ENCODE data around the gene CUL1.
A peak's percentile ranks its signal among the peaks of the same experiment; 100 is the strongest.

Gene CUL1

DNA sequence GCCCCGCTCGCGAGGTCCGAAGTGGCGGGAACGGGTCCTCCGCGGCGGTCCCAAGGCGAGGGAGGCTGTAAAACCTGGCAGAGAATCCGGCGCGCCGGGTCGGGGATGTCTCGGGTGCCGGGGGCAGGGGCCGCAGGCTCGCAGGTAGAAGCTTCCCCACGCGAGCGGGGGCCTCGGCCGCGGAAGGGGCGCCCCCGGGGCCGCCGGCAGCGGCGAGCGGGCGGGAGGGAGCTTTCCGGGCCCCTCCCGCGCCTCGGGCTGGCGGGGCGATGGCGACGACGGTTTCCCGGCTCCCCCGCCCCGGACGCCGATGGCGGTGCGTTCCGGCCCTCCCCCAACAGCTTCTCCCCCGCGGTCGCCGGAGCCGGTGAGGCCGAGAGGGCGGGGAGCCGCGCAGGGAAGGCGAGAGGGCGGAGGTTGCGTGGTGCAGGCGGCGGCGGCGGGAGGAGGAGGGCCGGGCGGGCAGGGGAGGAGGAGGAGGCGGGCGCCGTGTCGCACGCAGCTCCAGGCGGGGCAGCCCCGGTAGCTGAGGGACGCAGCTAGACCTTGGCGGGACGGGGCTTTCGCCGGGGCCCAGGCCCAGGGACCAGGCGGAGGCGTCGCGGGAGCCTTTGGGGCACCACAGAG is at the start of gene CUL1:
Gene CUL1, plus strand, starts transcription at position 507 of the 627 bp plus-strand sequence. CDS start 31,220 bp downstream, outside the sequence.
- DNase-seq (ENCODE audit: low spot score), result peak; percentile 81

DNA sequence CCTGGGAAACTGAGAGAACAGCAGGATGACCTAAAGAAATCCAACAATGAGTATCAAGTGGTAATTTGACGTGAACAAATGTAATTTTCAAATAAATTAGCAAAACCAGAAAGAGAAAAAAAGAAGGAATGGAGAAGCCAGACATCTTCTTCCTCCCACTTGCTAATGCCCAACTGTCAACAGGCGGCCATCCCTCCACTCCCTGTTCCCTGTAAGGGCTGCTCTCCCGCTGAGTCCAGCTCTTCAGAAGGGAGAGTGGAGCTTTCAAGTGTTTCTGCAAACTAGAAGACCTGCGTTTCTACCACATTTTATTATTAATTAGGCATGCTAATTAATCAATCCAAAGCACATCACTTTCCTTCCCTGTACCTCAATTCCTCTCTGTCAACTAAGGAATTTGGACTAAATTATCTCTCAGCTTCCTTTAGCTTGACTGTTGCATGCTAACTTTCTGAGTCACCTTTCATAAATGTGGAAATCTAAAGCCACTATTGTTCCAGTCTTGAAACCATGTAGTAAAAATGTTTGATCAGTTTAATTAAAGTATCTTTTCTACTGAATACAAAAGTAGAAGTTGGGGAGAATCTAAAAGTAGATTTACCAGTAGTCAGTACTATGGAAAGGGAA is 48.4 kb upstream of the CUL1 start:
- no peak for DNase-seq (ENCODE audit: low spot score)

DNA sequence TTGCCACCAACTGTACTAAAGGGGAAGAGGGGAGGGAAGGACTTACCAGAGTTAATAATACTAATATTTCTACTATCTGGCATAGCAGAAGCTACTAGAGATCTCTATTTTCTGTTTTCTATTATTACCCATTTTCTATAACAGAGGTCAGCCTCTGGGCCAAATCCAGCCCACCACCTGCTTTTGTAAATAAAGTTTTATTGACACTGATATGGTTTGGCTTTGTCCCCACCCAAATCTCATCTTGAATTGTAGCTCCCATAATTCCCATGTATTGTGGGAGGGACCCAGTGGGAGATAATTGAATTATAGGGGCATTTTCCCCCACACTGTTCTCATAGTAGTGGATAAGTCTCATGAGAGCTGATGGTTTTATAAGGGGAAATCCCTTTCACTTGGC is 45.9 kb upstream of the CUL1 start:
- DNase-seq (ENCODE audit: low spot score), result no peak

DNA sequence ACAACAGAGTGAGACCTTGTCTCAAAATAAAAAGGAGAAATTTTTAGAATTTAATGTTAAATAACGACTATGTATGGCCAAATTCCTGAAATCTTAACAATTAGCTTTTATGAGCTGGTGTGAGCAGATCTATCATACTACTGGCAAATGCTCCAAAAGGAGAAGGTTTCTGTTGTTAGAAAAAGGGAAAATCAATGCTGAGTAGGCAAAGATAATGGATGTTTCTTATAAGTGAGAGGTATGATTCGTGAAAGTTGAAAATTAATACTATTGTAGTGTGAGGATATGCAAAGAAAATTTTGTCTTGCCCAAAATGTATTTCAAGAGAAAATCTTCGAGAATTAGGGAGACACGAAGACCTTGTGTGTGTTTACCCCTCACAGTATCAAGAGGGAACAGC is 40.8 kb upstream of the CUL1 start:
- no peak for DNase-seq (ENCODE audit: low spot score)

DNA sequence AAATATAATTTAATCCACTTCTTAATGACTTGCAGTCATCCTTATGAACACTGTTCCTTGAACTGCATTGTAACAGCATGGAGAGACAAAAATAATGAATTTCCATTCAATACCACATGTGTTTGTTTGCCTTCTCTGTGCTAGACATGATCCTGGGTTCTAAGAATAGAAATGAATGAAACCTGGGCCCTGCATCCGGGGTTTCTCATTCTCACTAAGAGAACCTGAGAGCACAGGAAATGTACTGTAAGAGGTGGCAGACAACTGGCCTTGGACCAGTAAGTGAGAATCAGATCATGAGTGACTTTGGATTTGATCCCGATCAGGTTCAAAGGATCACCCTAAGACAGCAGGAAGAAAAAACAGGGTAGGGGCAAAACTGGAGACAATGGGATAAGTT is 37.2 kb upstream of the CUL1 start:
- DNase-seq (ENCODE audit: low spot score), result no peak

DNA sequence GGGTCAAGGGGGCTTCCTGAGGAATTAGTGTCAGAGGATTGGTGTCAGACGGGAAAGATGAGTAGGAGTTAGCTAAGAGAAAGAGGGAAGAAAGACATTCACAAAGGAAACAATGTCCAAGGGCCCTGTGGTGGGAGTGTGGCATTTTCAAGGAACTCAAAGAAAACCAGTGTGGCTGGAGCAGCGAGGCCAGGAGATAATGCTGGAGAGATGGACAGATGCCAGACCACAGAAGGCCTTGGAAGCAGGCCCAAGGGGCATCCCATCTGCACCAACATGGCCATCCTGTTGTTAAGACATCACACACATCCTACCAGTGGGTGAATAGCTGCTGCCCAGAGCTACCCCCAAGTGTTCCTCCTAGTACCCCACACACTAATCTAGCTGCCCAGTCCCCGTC is 36.1 kb upstream of the CUL1 start:
- DNase-seq (ENCODE audit: low spot score), result no peak

DNA sequence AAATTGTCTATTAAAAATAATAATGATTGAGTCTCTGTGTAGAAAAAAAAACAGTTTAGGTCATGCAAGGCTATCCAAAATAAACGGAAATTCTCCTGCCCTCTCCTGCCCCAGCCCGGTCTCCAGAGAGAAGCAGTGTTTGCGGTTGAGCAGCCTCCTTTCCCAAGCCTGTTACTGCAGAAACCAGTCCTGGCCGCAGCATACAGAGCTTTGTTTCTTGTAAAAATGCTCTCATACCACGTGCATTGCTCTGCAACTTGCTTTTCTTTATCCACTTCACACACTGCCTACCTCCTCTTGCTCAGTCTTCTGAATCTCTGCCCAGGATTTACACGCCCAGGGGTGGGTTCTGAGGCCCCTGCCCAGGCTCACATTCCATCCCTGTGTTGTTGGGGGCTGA is 34.4 kb upstream of the CUL1 start:
- DNase-seq (ENCODE audit: low spot score), result peak; percentile 54

DNA sequence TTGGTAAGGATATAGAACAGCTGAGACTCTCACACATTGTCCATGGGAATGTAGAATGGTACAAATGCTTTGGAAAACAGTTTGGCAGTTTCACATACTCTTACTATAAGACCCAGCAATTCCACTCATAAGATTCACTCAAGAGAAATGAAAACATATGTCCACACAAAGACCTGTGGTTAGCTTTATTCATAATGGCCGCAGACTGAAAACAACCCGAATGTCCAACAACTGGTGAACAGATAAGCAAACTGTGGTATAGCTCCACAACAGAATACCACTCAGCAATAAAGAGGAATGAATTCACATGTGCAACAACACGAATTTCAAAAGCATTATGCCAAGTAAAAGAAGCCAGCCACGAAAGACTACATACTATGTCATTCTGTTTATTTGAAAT is 33.5 kb upstream of the CUL1 start:
- no peak for DNase-seq (ENCODE audit: low spot score)

DNA sequence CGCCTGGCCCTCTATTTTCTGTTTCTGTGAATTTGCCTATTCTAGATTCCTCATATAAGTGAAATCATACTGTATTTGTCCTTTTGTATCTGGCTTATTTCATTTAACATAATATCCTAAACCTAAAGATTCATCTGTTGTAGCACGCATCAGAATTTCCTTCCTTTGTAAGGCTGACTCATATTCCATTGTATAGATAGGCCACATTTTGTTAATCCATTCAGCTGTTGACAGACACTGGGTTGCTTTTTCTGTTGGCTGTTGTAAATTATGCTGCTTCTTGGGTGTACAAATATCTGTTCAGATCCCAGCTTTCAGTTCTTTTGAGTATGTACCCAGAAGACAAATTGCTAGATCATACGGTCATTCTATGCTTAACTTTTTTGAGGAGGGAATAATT is 28.8 kb upstream of the CUL1 start:
- DNase-seq (ENCODE audit: low spot score), result no peak

DNA sequence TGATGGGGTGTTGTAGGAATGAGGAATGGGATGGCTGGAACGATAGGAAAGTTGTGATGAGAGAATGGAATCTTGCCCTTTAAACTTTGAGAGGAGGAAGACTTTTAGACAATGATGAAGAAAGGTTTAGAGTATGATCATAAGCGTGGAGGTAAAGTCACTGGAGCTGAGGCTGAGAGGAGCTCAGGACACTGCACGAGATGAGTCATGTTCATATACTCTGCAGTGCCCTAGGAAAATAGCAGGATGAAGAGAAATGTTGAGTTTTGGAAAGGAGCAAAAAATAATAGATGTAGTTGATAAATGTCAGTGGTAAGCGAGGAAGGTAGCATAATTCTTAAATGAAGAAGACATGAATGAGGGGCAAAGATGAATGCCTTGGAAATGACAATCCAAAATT is 28.3 kb upstream of the CUL1 start:
- no peak for DNase-seq (ENCODE audit: low spot score)

DNA sequence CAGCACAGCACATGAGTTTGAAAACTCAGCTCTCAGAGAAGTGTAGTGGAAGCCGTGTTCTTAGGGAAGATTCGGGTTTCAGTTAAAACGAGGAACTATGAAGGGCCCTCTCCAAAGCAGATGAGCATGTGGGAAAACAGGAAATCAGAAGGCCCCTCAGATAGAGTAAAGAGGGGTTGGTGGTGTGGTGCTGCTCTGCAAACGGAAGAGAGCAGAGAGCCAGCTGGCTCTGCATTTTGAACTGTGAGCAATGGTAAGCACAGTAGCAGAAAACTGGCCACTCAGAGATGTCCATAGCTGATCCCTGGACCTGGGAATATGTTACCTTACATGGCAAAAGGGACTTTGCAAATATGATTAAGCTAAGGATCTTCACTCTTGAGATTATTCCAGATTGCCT is 27.9 kb upstream of the CUL1 start:
- DNase-seq (ENCODE audit: low spot score), result no peak

DNA sequence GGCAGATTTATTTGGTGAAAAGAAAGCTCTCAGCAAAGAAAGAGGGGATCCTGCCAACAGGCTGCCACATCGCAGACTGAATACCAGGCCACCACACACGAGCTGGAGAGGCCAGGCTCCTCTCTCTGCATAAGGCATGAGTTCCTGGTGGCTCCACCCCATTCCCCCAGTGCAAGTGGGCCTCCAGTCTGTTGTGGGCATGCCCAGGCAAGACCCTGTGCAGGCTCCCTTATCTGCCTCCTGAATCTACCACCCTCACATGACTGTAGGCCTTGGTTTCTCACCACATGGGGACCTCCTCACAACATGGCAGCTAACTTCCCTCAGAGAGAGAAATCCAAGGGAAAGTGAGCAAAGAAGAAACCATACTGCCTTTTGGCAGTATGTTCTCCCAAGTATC is 26.7 kb upstream of the CUL1 start:
- no peak for DNase-seq (ENCODE audit: low spot score)

DNA sequence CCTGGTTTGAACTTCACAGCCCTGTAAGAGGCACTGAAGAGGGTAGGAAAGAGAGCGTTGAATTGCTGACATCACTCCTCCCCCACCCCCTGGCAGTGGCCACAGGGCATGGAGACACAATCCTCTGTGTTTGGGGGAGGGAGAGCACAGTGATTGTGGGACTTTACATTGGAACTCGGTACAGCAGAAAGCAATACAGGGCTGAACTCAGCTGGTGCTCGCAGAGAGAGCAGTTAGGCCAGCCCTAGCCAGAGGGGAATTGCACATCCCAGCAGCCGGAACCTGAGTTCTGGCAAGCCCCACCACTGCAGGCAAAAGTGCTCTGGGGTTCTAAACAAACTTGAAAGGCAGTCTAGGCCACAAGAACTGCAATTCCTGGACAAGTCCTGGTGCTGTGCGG is 24.0 kb upstream of the CUL1 start:
- no peak for DNase-seq (ENCODE audit: low spot score)

DNA sequence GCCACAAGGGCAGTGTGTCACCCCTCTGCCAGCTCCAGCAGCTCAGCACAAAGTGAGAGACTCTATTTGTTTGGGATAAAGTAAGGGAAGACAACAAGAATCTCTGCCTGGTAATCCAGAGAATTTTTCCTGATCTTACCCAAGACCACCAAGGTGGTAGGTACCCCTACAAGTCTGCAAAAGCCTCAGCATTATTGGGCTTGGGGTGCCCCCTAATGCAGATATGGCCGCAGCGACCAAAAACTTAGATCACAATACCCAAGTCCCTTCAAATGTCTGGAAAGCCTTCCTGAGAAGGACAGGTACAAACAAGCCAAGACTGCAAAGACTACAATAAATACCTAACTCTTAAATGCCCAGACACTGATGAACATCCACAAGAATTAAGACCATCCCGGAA is 22.4 kb upstream of the CUL1 start:
- DNase-seq (ENCODE audit: low spot score), result no peak

DNA sequence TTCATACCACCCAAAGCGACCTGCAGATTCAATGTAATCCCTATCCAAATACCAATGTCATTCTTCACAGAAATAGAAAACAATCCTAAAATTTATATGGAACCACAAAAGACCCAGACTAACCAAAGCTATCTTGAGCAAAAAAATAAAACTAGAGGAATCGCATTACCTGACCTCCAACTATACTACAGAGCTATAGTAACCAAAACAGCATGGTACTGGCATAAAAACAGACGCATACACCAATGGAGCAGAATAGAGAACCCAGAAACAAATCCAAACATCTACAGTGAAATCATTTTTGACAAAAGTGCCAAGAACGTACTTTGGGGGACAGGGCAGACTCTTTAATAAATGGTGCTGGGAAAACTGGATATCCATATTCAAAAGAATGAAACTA is 16.9 kb upstream of the CUL1 start:
- no peak for DNase-seq (ENCODE audit: low spot score)

DNA sequence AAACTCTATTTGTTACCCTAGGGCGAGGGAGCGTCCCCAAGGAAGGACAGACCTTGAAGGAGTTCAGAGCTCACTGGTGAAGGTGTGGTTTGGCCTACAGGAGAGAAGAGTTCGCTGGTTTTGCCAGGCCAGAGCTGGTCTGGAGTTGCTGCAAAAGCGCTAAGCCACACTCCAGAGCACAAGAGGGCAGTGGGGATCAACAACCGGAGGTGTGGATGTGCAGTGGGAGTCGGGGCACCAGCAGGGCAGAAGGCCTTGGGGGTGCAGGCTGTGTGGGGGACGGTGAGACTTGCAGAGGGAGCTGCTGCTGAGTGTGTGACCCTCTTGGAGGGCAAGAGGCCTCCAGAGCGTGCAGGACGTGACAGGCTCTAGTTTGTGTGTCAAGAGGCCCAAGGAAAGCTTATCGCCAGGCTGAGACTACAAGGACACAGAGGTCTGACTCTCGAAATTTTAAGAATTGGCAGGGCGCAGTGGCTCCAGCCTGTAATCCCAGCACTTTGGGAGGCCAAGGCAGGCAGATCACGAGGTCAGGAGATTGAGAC is 14.3 kb upstream of the CUL1 start:
- DNase-seq (ENCODE audit: low spot score), result no peak

DNA sequence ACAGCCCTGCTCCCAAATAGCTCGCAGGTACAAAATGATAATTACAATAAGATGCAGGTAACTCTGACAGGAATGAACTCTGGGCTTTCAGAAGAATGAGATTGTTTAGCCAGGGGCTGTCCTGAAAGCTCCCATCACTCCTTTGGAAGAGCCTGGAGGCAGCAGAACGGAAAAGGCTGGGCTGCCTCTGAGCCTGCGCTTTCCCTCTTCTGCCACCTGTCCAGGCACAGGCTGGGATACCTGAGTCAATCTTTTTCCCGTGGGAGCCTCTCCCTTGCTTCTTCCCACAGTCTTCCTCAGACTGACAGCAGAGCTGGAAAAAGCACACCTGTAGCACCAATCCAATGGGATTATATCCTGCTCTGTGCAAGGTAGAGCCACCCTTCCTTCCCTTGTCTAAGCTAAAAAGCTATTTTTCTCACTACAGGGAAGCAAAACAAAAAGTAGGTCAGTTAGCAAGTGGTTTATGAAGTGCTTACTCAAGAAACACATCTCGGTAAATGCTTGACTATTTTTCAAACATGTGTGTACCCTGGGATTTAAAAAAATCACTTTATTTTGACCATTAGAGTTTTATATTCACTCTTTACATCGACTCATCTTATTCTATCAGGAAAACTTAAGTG is 12.3 kb upstream of the CUL1 start:
- no peak for DNase-seq (ENCODE audit: low spot score)

DNA sequence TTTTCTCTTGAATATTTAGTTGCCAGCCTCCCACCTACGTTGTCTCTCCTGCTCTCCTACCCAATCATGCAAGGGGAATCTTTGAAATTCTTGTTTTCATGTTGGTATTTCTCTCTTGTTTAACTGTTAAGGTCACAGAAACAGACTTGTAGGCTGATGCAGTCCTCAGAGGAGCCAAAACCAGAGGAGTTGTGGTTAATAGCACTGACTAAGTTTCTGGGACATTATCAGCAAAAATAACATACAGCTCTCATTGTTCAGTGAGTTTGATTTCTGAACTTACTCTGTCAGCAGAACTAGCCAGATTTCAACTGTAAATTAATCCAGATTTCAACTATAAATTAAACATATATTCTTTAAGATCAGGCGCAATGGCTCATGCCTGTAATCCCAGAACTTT is 11.1 kb upstream of the CUL1 start:
- no peak for DNase-seq (ENCODE audit: low spot score)

DNA sequence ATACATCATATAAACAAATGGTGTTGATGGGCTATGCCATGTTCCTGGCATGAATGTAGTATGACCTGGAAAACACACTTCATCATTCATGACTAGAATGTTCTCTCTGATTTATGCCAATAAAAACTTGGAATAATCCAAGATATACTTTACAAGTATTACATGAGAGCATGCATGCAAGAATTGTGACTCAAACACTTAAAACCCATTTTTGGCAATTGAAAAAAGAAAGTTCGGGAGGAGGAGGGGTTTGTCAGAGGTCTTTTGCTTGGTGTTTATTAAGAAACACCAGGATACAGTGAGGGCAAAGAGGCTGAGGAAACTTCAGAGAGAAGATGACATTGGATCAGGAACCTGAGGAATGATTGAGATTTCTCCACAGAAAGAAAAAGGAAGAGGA is 10.2 kb upstream of the CUL1 start:
- no peak for DNase-seq (ENCODE audit: low spot score)

DNA sequence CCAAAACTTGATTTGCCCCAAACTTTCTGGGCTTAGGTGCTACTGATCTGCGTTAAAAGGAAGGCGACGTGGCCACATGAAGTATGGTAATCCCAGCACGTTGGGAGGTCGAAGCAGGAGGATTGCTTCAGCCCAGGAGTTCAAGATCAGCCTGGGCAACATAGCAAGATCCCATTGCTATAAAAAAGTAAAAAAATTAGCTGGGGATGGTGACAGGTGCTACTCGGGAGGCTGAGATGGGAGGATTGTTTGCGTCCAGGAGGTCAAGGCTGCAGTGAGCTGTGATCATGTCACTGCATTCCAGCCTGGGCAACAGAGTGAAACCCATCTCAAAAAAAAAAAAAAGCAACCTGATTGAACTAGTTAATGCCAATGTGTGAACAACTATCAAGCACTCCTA is 5.1 kb upstream of the CUL1 start:
- no peak for DNase-seq (ENCODE audit: low spot score)

DNA sequence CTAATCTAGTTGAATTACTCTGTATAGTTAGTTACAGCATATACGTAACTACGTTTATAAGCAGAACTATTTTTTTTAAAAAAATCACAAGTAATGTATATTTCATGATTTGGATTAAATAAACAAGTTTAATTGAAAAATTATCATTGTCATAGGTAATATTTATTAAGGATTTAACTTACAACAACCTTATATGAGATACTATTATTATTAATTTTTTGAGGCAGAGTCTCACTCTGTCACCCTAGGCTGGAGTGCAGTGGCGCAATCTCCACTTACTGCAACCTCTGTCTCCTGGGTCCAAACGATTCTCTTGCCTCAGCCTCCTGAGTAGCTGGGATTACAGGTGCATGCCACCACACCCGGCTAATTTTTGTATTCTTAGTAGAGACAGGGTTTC is 4.1 kb upstream of the CUL1 start:
- no peak for DNase-seq (ENCODE audit: low spot score)

DNA sequence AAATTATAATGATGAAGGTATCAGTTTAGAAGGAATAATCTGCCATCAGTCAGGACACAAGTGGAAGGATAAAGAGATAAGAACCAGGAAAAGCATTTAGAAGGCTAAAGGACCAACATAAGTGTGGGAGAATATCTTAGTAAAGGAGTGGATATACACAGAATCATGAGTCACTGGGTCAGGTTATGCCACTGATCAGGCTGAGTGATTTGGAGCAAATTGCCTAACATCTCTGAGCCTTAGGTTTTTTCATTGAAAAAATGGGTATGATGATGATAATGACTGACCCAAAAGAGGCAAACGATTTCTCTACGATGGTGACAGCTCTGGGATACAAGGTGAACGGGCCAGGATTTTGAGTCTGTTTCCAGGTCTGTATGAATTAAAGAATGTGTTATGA is 2.8 kb upstream of the CUL1 start:
- no peak for DNase-seq (ENCODE audit: low spot score)

DNA sequence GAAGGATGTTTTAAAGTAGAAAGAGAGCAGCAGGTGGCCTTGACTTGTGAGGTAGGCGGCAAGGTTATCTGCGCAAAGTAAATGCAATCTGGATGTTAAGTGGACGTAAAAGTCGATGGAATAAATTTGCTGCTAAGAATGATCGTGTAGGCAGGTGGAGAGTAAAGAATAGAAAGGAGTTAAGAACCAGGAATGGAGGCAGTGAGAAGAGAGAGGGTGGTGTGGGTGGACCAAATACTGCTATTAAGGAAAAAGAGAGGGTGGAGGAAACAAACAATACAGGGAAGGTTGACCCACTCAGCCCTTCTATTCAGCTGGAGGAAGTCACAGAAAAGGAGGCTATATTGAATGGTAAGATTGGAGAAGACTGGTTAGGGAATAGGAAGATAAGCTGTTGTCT is 1.9 kb upstream of the CUL1 start:
- DNase-seq (ENCODE audit: low spot score), result no peak
